ENCODE results near the gene GAL.

DNA sequence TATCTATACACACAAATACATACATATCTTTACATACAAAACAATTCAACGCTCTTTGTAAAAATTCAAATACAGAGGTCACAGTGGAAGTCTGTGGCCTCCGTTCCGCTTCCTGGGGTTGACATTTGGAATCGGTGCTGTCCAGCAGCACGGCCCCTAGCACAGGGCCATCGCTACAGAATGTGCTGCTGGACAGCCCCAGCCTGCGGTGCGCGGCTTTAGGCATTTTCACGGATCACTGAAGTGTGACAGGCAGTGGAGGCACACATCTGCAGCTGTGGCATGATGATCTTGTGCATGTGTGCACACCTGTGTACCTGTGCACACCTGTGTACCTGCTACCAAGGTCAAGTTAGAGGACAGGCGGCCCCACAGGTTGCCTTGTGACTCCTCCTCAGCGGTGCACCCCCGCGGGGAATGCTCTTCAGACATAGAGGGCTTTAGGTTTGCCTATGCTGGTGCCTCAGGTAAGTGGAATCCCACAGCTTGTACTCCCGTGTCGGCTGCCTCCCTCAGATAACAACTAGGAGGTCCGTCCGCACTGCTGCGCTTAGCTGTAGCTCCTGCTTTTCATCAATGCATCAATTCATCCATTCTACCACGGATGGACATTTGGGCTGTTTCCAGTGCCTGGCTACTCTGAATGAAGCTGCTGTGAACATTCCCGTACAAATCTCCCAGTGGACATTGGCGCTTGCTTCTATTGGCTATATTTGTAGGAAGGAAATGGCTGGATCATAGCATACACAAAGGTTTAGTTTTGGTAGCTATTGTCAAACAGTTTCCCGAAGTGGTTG is 29.9 kb downstream of the GAL start:
- TF ChIP-seq EZH2 (IDR thresholded peaks at IDR 0.05; ENCODE audit: insufficient read depth, poor library complexity, severe bottlenecking) (no peak), EZH2phosphoT487 (IDR thresholded peaks at IDR 0.05; ENCODE audit: insufficient read depth, low read depth) (no peak)
